Glomerular visceral epithelial cell (primary cell): ENCODE data around the gene CLCA1.

Experiments used
- DNase-seq: peaks from one replicate; pipeline ENCODE4 v3.0.0-alpha.2; 2016; ENCODE audit errors: extremely low spot score

Gene CLCA1

GRCh38 chr1:86546787-86547221 is 78.1 kb downstream of the CLCA1 start, which contains the start of gene CLCA4:
TSS of gene CLCA4 (plus strand) at chr1:86547078. CDS start at chr1:86547120, 42 bp downstream.
- no peak for DNase-seq

DNA sequence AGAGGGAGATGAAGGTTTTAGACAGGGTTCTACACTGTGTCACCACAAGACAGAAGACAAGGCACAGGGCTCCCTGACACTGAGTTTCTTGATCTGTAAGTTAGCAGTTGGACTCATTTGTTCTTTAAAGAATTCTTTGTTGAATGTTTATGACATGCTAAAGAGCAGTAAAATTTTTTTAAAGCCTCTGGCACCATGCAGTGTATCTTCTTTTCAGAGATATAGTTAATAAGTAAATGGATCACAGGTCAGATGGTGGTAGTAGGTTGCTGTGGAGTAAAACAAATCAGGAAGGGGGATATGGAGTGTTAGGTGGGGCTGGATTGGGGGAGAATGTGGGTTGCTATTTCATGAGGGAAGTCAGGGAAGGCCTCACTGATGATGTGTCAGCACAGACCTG is 80.1 kb downstream of the CLCA1 start:
- no peak for DNase-seq
